H1 (cell line): ENCODE data around the gene WDR81. TPM values are rescaled to one million over a fixed set of nuclear protein-coding genes. Genes with fewer than 3 reads are reported as not detected.

Experiments used
- CTCF ChIA-PET: fragments of 300-600 bp; sonication (Branson Sonifier 250); formaldehyde crosslinking; loops from one replicate; lab custom pipeline; 2021; ENCODE audit not compliant: partially characterized antibody; lab: Charles Lee
- POLR2A ChIA-PET: fragments of 300-600 bp; sonication (Branson Sonifier 250); formaldehyde crosslinking; loops from one replicate; lab custom pipeline; 2021; ENCODE audit warnings: inconsistent platforms; ENCODE audit not compliant: partially characterized antibody; lab: Charles Lee
- DNase-seq, 2 experiments: peaks; one replicate each; pipeline versions ENCODE4 v3.0.0 to v3.0.0-alpha.2; 2010 to 2022; ENCODE audit warnings: low spot score in 2 of 2, low read depth in 1 of 2, mixed read lengths in 1 of 2
- FAIRE-seq: peaks from 2 replicates; lab custom pipeline; 2011; peaks lifted over from hg19 to GRCh38; lab: Jason Lieb, UNC
- H2AFZ ChIP-seq: 2 replicates; pipeline ENCODE4 v1.8.1; 2012; ENCODE audit warnings: low read length, inconsistent platforms
- H2AK5ac ChIP-seq: 2 replicates; pipeline ENCODE4 v1.6.1; 2013; ENCODE audit warnings: low read depth, low read length
- H2BK120ac ChIP-seq: replicated peaks from 2 replicates; pipeline ENCODE3; 2013; ENCODE audit warnings: low read depth, low read length, inconsistent platforms
- H2BK12ac ChIP-seq: 2 replicates; pipeline ENCODE4 v1.6.1; 2013; ENCODE audit warnings: low read depth, low read length
- H2BK15ac ChIP-seq: 2 replicates; pipeline ENCODE4 v1.6.1; 2013; ENCODE audit warnings: low read length
- H2BK20ac ChIP-seq: 2 replicates; pipeline ENCODE4 v1.6.1; 2013; ENCODE audit warnings: low read length
- H2BK5ac ChIP-seq: 2 replicates; pipeline ENCODE4 v1.6.1; 2013; ENCODE audit warnings: low read depth, low read length
- H3K14ac ChIP-seq: 2 replicates; pipeline ENCODE4 v1.6.1; 2013; ENCODE audit warnings: inconsistent platforms; ENCODE audit not compliant: insufficient read length
- H3K18ac ChIP-seq: 2 replicates; pipeline ENCODE4 v1.6.1; 2013; ENCODE audit warnings: low read length; ENCODE audit errors: extremely low read depth
- H3K23ac ChIP-seq: 2 replicates; pipeline ENCODE4 v1.6.1; 2013; ENCODE audit warnings: inconsistent platforms; ENCODE audit not compliant: insufficient read length
- H3K23me2 ChIP-seq: 2 replicates; pipeline ENCODE4 v1.6.1; 2013; ENCODE audit warnings: low read depth, low read length
- H3K27ac ChIP-seq: 2 replicates; pipeline ENCODE4 v1.6.1; 2011; ENCODE audit warnings: low read depth, low read length, inconsistent platforms
- H3K27me3 ChIP-seq, 4 experiments: replicated peaks in 1 of 4; 1 replicate in 1 of 4; 2 replicates in 3 of 4; pipeline versions ENCODE4 v1.6.1 to v1.8.1; 2011 to 2013; ENCODE audit warnings: low read length in 3 of 4, mild to moderate bottlenecking in 3 of 4, inconsistent platforms in 2 of 4, mixed read lengths in 2 of 4, moderate library complexity in 1 of 4; ENCODE audit not compliant: control insufficient read depth in 3 of 4, insufficient read depth in 3 of 4; ENCODE audit errors: extremely low read depth in 1 of 4
- H3K36me3 ChIP-seq, 4 experiments: 2 replicates each; pipeline versions ENCODE4 v1.6.1 to v1.8.1; 2011 to 2013; ENCODE audit warnings: mild to moderate bottlenecking in 4 of 4, low read length in 3 of 4, moderate library complexity in 2 of 4, control low read depth in 1 of 4, inconsistent platforms in 1 of 4; ENCODE audit not compliant: insufficient read depth in 4 of 4, control insufficient read depth in 2 of 4
- H3K4ac ChIP-seq: replicated peaks from 2 replicates; pipeline ENCODE3; 2013; ENCODE audit warnings: low read length, low read depth, mixed read lengths, inconsistent platforms; ENCODE audit not compliant: insufficient read length
- H3K4me1 ChIP-seq, 4 experiments: replicated peaks in 1 of 4; 1 replicate in 1 of 4; 2 replicates in 3 of 4; pipeline versions ENCODE4 v1.6.1 to v1.8.1; 2011 to 2013; ENCODE audit warnings: low read length in 3 of 4, inconsistent platforms in 2 of 4, mixed read lengths in 1 of 4; ENCODE audit not compliant: insufficient read depth in 4 of 4, control insufficient read depth in 3 of 4
- H3K4me2 ChIP-seq, 2 experiments: 2 replicates each; pipeline versions ENCODE4 v1.6.1 to v1.8.1; 2011 to 2013; ENCODE audit warnings: low read depth in 2 of 2, low read length in 2 of 2, control low read depth in 1 of 2, inconsistent platforms in 1 of 2, mild to moderate bottlenecking in 1 of 2; ENCODE audit not compliant: insufficient read depth in 1 of 2
- H3K4me3 ChIP-seq, 4 experiments: fragments of 200-600, 300-600 bp in 1 of 4; sonication (generic), shearing (Covaris generic), sonication (Bioruptor Twin) in 1 of 4; 2 replicates each; pipeline versions ENCODE4 v1.5.1 to v1.8.1; 2011 to 2016; ENCODE audit warnings: low read length in 4 of 4, low read depth in 3 of 4, control low read depth in 2 of 4, inconsistent platforms in 2 of 4, mild to moderate bottlenecking in 2 of 4, mixed read lengths in 1 of 4, moderate library complexity in 1 of 4; ENCODE audit not compliant: insufficient read depth in 2 of 4; ENCODE audit errors: extremely low read depth in 1 of 4
- H3K56ac ChIP-seq: replicated peaks from 2 replicates; pipeline ENCODE3; 2013; ENCODE audit warnings: low read depth, mild to moderate bottlenecking, mixed read lengths, low read length, inconsistent platforms; ENCODE audit not compliant: insufficient read length
- H3K79me1 ChIP-seq: 2 replicates; pipeline ENCODE4 v1.6.1; 2013; ENCODE audit warnings: low read depth, low read length, control low read depth
- H3K79me2 ChIP-seq, 2 experiments: 2 replicates each; pipeline versions ENCODE4 v1.6.1 to v1.8.1; 2012 to 2013; ENCODE audit warnings: low read length in 2 of 2, mild to moderate bottlenecking in 2 of 2, inconsistent platforms in 1 of 2; ENCODE audit not compliant: insufficient read depth in 2 of 2, control insufficient read depth in 1 of 2
- H3K9ac ChIP-seq, 4 experiments: replicated peaks in 1 of 4; 1 replicate in 1 of 4; 2 replicates in 3 of 4; pipeline versions ENCODE4 v1.6.1 to v1.8.1; 2011 to 2013; ENCODE audit warnings: low read depth in 3 of 4, low read length in 3 of 4, control low read depth in 2 of 4, mild to moderate bottlenecking in 2 of 4, moderate library complexity in 2 of 4, inconsistent platforms in 1 of 4; ENCODE audit errors: extremely low read depth in 1 of 4
- H3K9me3 ChIP-seq, 2 experiments: 2 replicates each; pipeline versions ENCODE4 v1.6.1 to v1.8.1; 2012 to 2013; ENCODE audit warnings: mild to moderate bottlenecking in 2 of 2, moderate library complexity in 2 of 2, control low read depth in 1 of 2, inconsistent platforms in 1 of 2, low read depth in 1 of 2, low read length in 1 of 2, mixed read lengths in 1 of 2; ENCODE audit not compliant: insufficient read depth in 2 of 2
- H4K20me1 ChIP-seq, 2 experiments: replicated peaks in 1 of 2; 2 replicates each; pipeline versions ENCODE3 to v1.8.1; 2011 to 2013; ENCODE audit warnings: inconsistent platforms in 2 of 2, low read length in 2 of 2, mild to moderate bottlenecking in 1 of 2; ENCODE audit not compliant: insufficient read depth in 2 of 2, control insufficient read depth in 1 of 2
- H4K5ac ChIP-seq: 2 replicates; pipeline ENCODE4 v1.6.1; 2013; ENCODE audit warnings: low read length, low read depth, mixed read lengths, inconsistent platforms; ENCODE audit not compliant: insufficient read length
- H4K8ac ChIP-seq: 2 replicates; pipeline ENCODE4 v1.8.0; 2013; ENCODE audit warnings: mild to moderate bottlenecking, moderate library complexity, low read length, inconsistent platforms; ENCODE audit not compliant: insufficient read depth; ENCODE audit errors: extremely low read depth
- H4K91ac ChIP-seq: replicated peaks from 2 replicates; pipeline ENCODE3; 2013; ENCODE audit warnings: low read length, mixed read lengths, inconsistent platforms; ENCODE audit not compliant: insufficient read length
- GTF2F1 ChIP-seq: IDR thresholded peaks from 2 replicates; pipeline ENCODE4 v1.6.1; 2012; ENCODE audit warnings: low read depth, low read length, improper control_type of control experiment, borderline replicate concordance
- WGBS, 2 experiments: shearing (Covaris generic) in 1 of 2; methylation state at CpG; one replicate each; pipeline versions ENCODE4 v1.1.6 to v1.1.7; 2013 to 2015; ENCODE audit warnings: low lambda C conversion rate in 2 of 2, mixed read lengths in 2 of 2, inconsistent platforms in 1 of 2, low coverage in 1 of 2, missing lambda C conversion rate in 1 of 2; ENCODE audit not compliant: insufficient replicate concordance in 2 of 2, insufficient coverage in 1 of 2, insufficient read length in 1 of 2; ENCODE audit errors: extremely low coverage in 1 of 2, missing lambda C conversion rate in 1 of 2; 5-methylcytosine and 5-hydroxymethylcytosine counted together
- polyA plus RNA-seq, 7 experiments: library from polyadenylated mRNA; depleted of rRNA in 3 of 7; stranded (reverse) in 5 of 7; unstranded in 2 of 7; fragments of >200 nt in 5 of 7; fragments of 200-250 nt in 2 of 7; gene quantifications; 1 replicate in 5 of 7; 2 replicates in 1 of 7; 4 replicates in 1 of 7; pipeline versions ENCODE4 v1.2.1 to v1.2.3, GENCODE V29; 2011 to 2013; ENCODE audit warnings: missing spikeins in 2 of 7, mixed read lengths in 2 of 7
- total RNA-seq: library from RNA; stranded (reverse); fragmentation: NEBNext Ultra II Directional; extraction: Animal tissue kit (Norgen Biotek cat#: 25700); gene quantifications from 2 replicates; pipeline ENCODE4 v1.2.1, GENCODE V29; 2021
- TF ChIP-seq, protein P1 (sequence below): IDR thresholded peaks from 2 replicates; pipeline ENCODE4 v1.6.1; 2012; ENCODE audit warnings: inconsistent platforms

WDR81 gene
- total and polyA plus RNA-seq, 2 of the 8 experiments (the other 6 are each of a cell fraction or from before 2014, with no cell fraction given) = 9.1 to 12.3 TPM

DNA sequence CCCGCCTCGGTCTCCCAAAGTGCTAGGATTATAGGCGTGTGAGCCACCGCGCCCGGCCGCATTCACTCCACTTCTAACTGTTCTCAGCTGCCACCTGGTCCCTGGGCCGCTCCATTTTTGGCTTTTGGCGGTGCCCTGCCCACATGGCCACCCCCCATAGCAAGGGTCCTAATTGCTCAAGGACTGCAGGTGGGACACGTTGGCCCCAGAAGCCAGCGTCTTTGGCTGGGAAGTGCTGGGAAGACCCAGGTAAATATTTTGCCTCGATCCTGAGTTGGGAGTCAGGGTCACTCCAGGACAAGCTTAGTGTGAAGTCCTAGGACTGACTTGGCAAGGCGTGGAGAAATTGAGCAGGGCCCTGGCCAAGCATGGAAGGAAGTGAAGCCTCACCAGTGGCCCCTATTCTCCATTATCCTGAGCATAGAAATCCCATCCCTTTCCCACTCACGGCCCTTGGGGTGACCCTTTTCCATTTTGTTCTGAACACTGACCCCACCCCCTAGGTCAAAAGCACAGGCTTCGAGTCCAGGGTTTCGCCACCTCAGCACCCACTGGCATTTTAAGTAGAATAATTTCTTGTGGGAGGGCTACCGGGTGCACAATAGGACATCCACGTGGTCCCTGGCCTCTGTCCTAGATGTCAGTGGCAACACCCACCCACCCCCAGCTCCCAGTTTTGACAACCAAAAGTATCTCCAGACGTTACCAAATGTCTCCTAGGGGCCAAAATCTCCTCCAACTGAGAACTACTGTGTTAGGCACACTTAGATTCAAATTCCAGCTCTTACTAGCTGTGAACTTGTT, 5.9 kb upstream of the WDR81 start:
- DNase-seq = no peak
- Histone ChIP-seq H3K36me3 (no peaks in the 10 kb centered on the region), H3K79me2 (no peaks in the 10 kb centered on the region), H3K9me3 (no peaks in the 10 kb centered on the region), H4K20me1 (peaks cover 0 to 4% of the 10 kb centered on the region in 2 experiments), H3K79me1 (peaks cover 4% of the 10 kb centered on the region; the same call in 1 of the 2 replicates), H4K5ac (peak overlapping the region; percentile 13), H3K56ac (no peak overlapping the region), H3K14ac (no peak overlapping the region), H2BK15ac (peak overlapping the region; percentile 61; the same call in 1 of the 2 replicates), H2BK5ac (no peak overlapping the region; the same call in 1 of the 2 replicates), H2AK5ac (peak overlapping the region; percentile 67; the same call in 1 of the 2 replicates), H3K27me3 (no peaks in the 10 kb centered on the region), H2BK12ac (peak overlapping the region; percentile 32), H3K4me2 (peak overlapping the region in 1 of 2 experiments; percentile 97; a peak in 1 of 4 replicates), H3K4me3 (no peak overlapping the region), H3K23me2 (peaks cover 17% of the 10 kb centered on the region), H2AFZ (no peak overlapping the region), H3K27ac (no peak overlapping the region), H3K9ac (no peak overlapping the region), H3K18ac (no peak overlapping the region), H4K91ac (peak overlapping the region; percentile 68), H3K4me1 (peaks cover 0 to 15% (median 11%) of the 10 kb centered on the region in 4 experiments; a peak in 6 of 7 replicates), H3K4ac (peak overlapping the region; percentile 78), H3K23ac (no peak overlapping the region), H2BK120ac (no peak overlapping the region), H2BK20ac (no peak overlapping the region), H4K8ac (no peak overlapping the region)
- TF ChIP-seq GTF2F1 = no peak
- TF ChIP-seq, protein P1, sequence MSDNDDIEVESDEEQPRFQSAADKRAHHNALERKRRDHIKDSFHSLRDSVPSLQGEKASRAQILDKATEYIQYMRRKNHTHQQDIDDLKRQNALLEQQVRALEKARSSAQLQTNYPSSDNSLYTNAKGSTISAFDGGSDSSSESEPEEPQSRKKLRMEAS = no peak
- no peak for FAIRE-seq
- ChIA-PET POLR2A (interaction anchor here (0.9 to 2.1 kb wide), 4 partner anchors 10 to 44 kb away, joined by 3 to 12 read pairs (median 4); no protein-coding TSS in a partner anchor), CTCF (interaction anchor here (1.3 to 6.9 kb wide), 4 partner anchors 12 to 64 kb away, joined by 3 to 117 read pairs (median 38); no protein-coding TSS in a partner anchor)
- WGBS, 2 experiments = 91% methylated on average over 19 of the region's 19 CpGs; no CpG with 5 or more reads in 1 of the 2 experiments
